Lower lobe of right lung (tissue), 2 donors: Measurements from ENCODE around the gene PHF12. TPM values are rescaled to one million over a fixed set of nuclear protein-coding genes. Genes with fewer than 3 reads are reported as not detected.
A peak's percentile ranks its signal among the peaks of the same experiment; 100 is the strongest.

Experiments used
- ATAC-seq, 2 donors: fragments of 200-7000 bp; cut with Tn5 transposase; one replicate each; pipeline ENCODE4 v1.9.1; 2020 to 2022; ENCODE audit warnings: mild to moderate bottlenecking in 2 of 2, moderate library complexity in 2 of 2
- DNase-seq: peaks from one replicate; pipeline ENCODE4 v3.0.0-alpha.2; 2020
- H3K27ac ChIP-seq: fragments of 200-600 bp; one replicate; pipeline ENCODE4 v1.8.0; 2022
- H3K27me3 ChIP-seq: fragments of 200-600 bp; one replicate; pipeline ENCODE4 v1.8.0; 2022; ENCODE audit warnings: low read depth
- H3K36me3 ChIP-seq: fragments of 200-600 bp; one replicate; pipeline ENCODE4 v1.8.0; 2022; ENCODE audit warnings: mild to moderate bottlenecking
- H3K4me1 ChIP-seq: fragments of 200-600 bp; one replicate; pipeline ENCODE4 v1.8.0; 2022
- H3K4me3 ChIP-seq: fragments of 200-600 bp; one replicate; pipeline ENCODE4 v1.8.0; 2022; ENCODE audit warnings: mild to moderate bottlenecking
- H3K9me3 ChIP-seq: fragments of 200-600 bp; one replicate; pipeline ENCODE4 v1.8.0; 2022
- intact Hi-C: fragments of 100-400 bp; cut with DNase I; formaldehyde crosslinking; loops from one replicate; pipeline ENCODE4 v1.11.0; 2022
- total RNA-seq: library from RNA; stranded (reverse); fragmentation: NEBNext Ultra II Directional; extraction: Animal tissue kit (Norgen Biotek cat#: 25700); gene quantifications from one replicate; pipeline ENCODE4 v1.2.1, GENCODE V29; 2021
- TF ChIP-seq, protein P1 (sequence below): fragments of 200-600 bp; IDR thresholded peaks from one replicate; pipeline ENCODE4 v1.8.0; 2022; ENCODE audit warnings: antibody characterized with exemption, mild to moderate bottlenecking
- donor health status: DM: no; HTN: yes; CAD: no; lungs with severe emphysema.

PHF12 gene
- total RNA-seq, 1 donor from 2014 or later: 36.2 TPM

DNA sequence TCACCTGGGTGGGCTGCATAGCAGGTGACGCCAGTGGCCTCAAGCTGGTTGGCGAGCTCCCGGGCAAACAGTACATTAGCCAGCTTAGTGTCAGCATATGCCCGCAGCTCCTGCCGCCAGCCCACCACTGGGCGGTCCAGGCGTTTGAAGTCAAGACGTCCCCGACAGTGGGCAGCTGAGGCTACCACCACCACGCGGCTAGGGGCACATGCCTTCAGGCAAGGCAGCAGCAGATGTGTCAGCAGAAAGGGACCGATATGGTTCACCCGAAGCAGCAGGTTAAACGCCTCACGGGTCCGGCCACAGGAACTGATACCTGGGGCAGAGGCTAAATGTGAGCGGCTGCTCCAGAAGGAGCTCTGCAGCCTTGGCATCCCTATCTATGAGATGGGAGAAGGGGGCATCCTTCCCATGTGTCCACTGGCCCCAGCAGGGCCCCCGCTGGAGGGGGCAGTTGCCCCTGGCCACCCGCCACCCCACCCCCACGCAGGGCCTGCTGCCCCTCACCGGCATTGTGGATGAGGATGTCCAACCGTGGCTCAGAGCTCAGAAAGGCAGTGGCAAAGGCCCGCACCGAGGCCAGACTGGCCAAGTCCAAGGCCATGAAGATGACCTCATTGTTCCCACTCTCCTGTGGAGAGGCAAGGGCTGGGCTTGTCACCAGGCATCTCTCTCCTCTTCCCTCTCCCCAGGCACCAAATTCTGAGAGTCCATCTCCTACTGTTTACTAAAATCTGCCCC lies 50.2 kb downstream of the PHF12 start:
- TF ChIP-seq, protein P1, sequence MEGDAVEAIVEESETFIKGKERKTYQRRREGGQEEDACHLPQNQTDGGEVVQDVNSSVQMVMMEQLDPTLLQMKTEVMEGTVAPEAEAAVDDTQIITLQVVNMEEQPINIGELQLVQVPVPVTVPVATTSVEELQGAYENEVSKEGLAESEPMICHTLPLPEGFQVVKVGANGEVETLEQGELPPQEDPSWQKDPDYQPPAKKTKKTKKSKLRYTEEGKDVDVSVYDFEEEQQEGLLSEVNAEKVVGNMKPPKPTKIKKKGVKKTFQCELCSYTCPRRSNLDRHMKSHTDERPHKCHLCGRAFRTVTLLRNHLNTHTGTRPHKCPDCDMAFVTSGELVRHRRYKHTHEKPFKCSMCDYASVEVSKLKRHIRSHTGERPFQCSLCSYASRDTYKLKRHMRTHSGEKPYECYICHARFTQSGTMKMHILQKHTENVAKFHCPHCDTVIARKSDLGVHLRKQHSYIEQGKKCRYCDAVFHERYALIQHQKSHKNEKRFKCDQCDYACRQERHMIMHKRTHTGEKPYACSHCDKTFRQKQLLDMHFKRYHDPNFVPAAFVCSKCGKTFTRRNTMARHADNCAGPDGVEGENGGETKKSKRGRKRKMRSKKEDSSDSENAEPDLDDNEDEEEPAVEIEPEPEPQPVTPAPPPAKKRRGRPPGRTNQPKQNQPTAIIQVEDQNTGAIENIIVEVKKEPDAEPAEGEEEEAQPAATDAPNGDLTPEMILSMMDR: no peak
- H3K27me3 ChIP-seq: no peaks in the 10 kb centered on the region
- H3K4me1 ChIP-seq: peaks cover 39% of the 10 kb centered on the region
- no peak for ATAC-seq
- peaks cover 8% of the 10 kb centered on the region for H3K36me3 ChIP-seq
- H3K9me3 ChIP-seq: no peaks in the 10 kb centered on the region
- DNase-seq: no peak
- H3K27ac ChIP-seq: no peak overlapping the region
- H3K4me3 ChIP-seq: peak overlapping the region; percentile 88
- intact Hi-C loops: no loop called here

DNA sequence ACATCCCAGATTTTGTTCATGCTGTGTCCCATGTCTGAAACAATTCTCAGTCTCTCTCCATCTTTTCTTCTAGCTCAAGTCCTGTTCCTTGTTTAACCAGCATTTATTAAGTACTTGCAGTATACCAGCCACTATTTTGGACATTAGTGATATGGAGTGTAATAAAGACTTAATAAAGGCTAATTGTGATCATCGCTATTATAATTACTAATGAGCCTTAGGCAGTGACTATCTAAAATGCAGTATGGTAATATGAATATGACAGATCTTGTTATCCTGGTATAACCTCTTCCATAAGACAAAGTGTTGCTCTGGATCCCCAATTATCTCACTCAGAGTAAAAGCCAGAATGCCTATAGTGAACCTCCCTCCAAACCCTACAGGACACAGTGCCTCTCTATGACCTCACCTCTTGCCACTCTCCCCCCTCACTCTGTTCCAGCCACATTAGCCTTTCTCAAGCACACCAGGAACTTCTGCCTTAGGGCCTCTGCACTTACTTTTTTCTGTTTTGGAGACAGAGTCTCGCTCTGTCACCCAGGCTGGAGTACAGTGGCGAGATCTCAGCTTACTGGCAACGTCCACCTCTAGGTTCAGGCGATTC lies 52.0 kb downstream of the PHF12 start:
- Histone ChIP-seq H3K4me1 (peaks cover 54% of the 10 kb centered on the region), H3K27me3 (no peaks in the 10 kb centered on the region), H3K4me3 (no peak overlapping the region), H3K9me3 (no peaks in the 10 kb centered on the region), H3K27ac (no peak overlapping the region), H3K36me3 (no peaks in the 10 kb centered on the region)
- TF ChIP-seq, protein P1: no peak
- DNase-seq (no peak), ATAC-seq (no peak)
- intact Hi-C loops: no loop called here

DNA sequence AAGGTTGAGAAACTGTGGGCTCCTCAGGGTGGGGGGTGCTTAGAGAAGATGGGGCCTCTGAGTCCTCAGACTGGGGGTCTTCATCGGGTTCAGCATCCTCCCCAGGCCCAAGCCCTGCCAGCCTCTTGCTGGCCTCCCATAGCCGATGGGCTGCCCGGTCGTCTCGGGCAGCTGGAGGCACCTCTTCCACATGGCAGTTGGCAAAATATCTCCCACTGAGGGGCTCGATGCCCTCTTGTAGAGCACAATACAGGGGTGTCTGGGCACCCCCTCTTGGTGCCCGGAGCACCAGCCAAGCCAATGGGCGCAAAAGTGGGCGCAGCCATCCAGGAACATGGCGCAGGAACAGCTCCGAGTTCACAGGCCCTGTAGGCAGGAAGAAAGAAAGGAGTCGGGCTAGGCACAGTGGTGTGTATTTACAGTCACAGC lies 52.8 kb downstream of the PHF12 start:
- no peak for ATAC-seq
- no peak overlapping the region for H3K4me3 ChIP-seq
- H3K27ac ChIP-seq: peak overlapping the region; percentile 97
- no peaks in the 10 kb centered on the region for H3K9me3 ChIP-seq
- DNase-seq: no peak
- H3K4me1 ChIP-seq: peaks cover 61% of the 10 kb centered on the region
- no peaks in the 10 kb centered on the region for H3K36me3 ChIP-seq
- TF ChIP-seq, protein P1: no peak
- intact Hi-C loops: no loop called here
- H3K27me3 ChIP-seq: no peaks in the 10 kb centered on the region

DNA sequence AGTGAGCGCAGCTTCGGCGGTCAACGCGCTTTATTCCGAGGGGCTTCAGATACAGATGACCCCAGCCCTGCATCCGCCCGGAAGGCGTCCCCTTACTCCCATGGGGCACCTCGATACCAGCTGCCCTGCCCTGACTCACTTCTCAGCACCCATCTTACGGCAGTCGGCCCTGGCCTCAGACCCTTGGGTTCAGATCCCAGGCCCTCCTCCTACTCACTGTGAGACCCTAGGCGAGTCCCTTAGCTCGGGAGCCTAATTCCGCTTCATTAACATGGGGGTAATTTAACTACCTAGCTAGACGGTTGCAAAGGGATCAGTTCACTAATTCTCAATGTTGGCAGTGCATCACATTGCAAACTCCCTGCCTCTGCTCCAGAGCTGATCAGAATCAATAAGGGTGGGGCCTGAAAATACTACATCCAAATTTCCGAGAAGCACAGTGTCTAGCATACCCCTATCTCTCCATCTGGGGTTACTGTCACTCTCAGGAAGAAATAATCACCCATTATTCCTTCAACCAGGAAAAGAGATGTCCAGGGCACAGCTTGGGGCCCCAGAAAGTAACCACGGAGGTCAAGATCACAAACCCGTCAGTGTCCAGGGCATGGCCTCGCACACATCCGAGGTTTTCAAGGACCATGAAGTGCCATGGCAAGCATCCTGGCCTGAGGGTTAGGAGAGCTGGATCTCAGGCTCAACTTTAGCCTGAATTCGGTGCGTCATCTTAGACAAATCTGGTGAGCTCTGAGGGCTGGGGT lies 53.4 kb downstream of the PHF12 start:
- H3K27me3 ChIP-seq: no peaks in the 10 kb centered on the region
- intact Hi-C loops: no loop called here
- H3K27ac ChIP-seq: peak overlapping the region; percentile 97
- H3K4me3 ChIP-seq: peak overlapping the region; percentile 94
- no peaks in the 10 kb centered on the region for H3K36me3 ChIP-seq
- H3K4me1 ChIP-seq: peaks cover 62% of the 10 kb centered on the region
- no peak for ATAC-seq
- TF ChIP-seq, protein P1: no peak
- DNase-seq: no peak
- no peaks in the 10 kb centered on the region for H3K9me3 ChIP-seq

DNA sequence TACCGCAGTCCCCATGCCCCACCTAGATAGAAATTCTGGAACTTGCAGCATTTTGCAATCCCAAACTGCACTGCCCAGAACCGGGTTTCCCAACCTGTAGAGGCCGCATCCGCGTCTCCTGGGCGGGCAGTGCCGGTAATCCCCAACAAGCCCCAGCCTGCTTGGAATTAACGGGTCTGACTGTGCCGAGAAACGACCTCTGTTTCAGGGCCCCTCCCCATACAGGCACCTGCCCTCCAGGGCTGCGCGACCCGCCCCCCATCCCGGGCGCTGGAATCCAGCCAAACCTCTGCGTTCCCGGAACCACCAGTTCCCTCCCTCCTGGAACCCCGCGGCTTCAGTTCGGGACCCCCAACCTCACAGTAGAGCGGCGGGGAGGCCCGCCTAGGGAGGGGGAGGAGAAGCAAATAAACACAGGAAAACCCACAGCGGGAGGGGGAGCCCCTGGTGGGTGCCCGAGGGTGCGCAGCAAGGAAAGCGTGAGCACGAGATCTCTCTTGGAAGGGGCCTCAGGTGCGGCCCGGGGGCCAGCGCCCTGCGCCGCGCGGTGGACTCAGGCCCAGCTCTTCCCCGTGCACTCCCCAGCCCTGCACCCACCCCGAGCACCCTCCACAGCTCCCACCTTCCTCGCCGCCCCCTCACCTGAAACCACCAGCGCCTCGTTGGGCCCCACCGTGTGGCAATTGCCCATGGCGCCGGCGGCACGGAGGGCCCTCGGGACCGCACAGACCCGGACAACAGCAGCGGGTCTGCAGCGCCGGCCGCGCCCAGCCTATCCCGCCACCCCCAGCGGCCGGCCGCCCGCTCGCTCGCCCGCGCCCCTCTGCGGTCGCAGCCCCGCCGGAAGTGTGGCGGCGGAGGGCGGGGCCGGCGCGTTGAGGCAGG lies 54.2 kb downstream of the PHF12 start, which contains the start of gene FLOT2:
TSS of gene FLOT2 (minus strand) at position 850 of the 885 bp plus-strand sequence. CDS start at position 691, 159 bp downstream.
- peak; percentile 82 to 89 for ATAC-seq
- intact Hi-C loops: no loop called here
- peaks cover 68% of the 10 kb centered on the region for H3K4me1 ChIP-seq

More for the DNA sequence above, 54.2 kb downstream of the PHF12 start, which contains the start of gene FLOT2:
- peak within 1 kb of the TSS; percentile 94 for H3K4me3 ChIP-seq
- peak; percentile 84 for DNase-seq
- TF ChIP-seq, protein P1: peak; percentile 26
- no peaks in the 10 kb centered on the region for H3K27me3 ChIP-seq
- no peaks in the 10 kb centered on the region for H3K9me3 ChIP-seq
- peaks cover under 1% of the 10 kb centered on the region for H3K36me3 ChIP-seq
- peak within 1 kb of the TSS; percentile 97 for H3K27ac ChIP-seq
